GM23338 (cell line): ENCODE measurements around the gene MEI1. TPM values are rescaled to one million over a fixed set of nuclear protein-coding genes. Genes with fewer than 3 reads are reported as not detected.

Source experiments
- ATAC-seq: fragments of 200-7000 bp; cut with Tn5 transposase; 3 replicates; pipeline ENCODE4 v1.9.1; 2020
- DNase-seq: peaks from one replicate; pipeline ENCODE4 v3.0.0-alpha.2; 2015; ENCODE audit warnings: low spot score
- H2AFZ ChIP-seq: fragments of 200-600 bp; sonication (generic); 2 replicates; pipeline ENCODE4 v1.8.0; 2016; ENCODE audit warnings: antibody characterized with exemption, mild to moderate bottlenecking, moderate library complexity
- H3F3A ChIP-seq: fragments of 200-600 bp; sonication (generic); replicated peaks from 2 replicates; pipeline ENCODE4 v1.8.0; 2017; ENCODE audit warnings: antibody characterized with exemption, mixed run types, low read depth
- H3K27ac ChIP-seq: fragments of 200-600 bp; sonication (generic); 2 replicates; pipeline ENCODE4 v1.6.1; 2016; ENCODE audit warnings: low read depth
- H3K27me3 ChIP-seq: fragments of 200-600 bp; sonication (generic); 2 replicates; pipeline ENCODE4 v1.8.0; 2016; ENCODE audit warnings: mild to moderate bottlenecking, mixed run types, moderate library complexity; ENCODE audit not compliant: insufficient read depth
- H3K36me3 ChIP-seq: fragments of 200-600 bp; sonication (generic); 2 replicates; pipeline ENCODE4 v1.8.0; 2016; ENCODE audit warnings: mild to moderate bottlenecking; ENCODE audit not compliant: insufficient read depth
- H3K4me1 ChIP-seq: fragments of 200-600 bp; sonication (generic); 2 replicates; pipeline ENCODE4 v1.8.0; 2016; ENCODE audit warnings: mild to moderate bottlenecking, moderate library complexity; ENCODE audit not compliant: insufficient read depth
- H3K4me2 ChIP-seq: fragments of 200-600 bp; sonication (generic); 2 replicates; pipeline ENCODE4 v1.7.1; 2017; ENCODE audit warnings: mixed run types
- H3K4me3 ChIP-seq: fragments of 200-600 bp; sonication (generic); 2 replicates; pipeline ENCODE4 v1.6.1; 2016; ENCODE audit warnings: mixed run types
- H3K79me2 ChIP-seq: fragments of 200-600 bp; sonication (generic); replicated peaks from 2 replicates; pipeline ENCODE4 v1.8.0; 2017; ENCODE audit warnings: mild to moderate bottlenecking; ENCODE audit not compliant: insufficient read depth
- H3K9me2 ChIP-seq: fragments of 200-600 bp; sonication (generic); 2 replicates; pipeline ENCODE4 v1.8.0; 2017; ENCODE audit not compliant: insufficient read depth
- H4K20me1 ChIP-seq: fragments of 200-600 bp; sonication (generic); replicated peaks from 2 replicates; pipeline ENCODE4 v1.8.0; 2017; ENCODE audit warnings: mild to moderate bottlenecking; ENCODE audit not compliant: insufficient read depth
- H3K27ac Mint-ChIP-seq: 2 replicates; pipeline ENCODE4 v1.8.0; 2020; ENCODE audit warnings: inconsistent platforms, mild to moderate bottlenecking, moderate library complexity, mixed read lengths
- H3K27me3 Mint-ChIP-seq: 3 replicates; pipeline ENCODE4 v1.8.0; 2022; ENCODE audit warnings: low read depth, mild to moderate bottlenecking, moderate library complexity, mixed read lengths, inconsistent platforms; ENCODE audit not compliant: insufficient read depth, poor library complexity
- H3K36me3 Mint-ChIP-seq: 3 replicates; pipeline ENCODE4 v1.8.0; 2021; ENCODE audit warnings: low read depth, mild to moderate bottlenecking, inconsistent platforms, moderate library complexity, mixed read lengths
- H3K4me1 Mint-ChIP-seq: 3 replicates; pipeline ENCODE4 v1.8.0; 2020; ENCODE audit warnings: mild to moderate bottlenecking, inconsistent platforms, mixed read lengths
- H3K4me3 Mint-ChIP-seq: 3 replicates; pipeline ENCODE4 v1.8.0; 2021; ENCODE audit warnings: moderate library complexity, mild to moderate bottlenecking, inconsistent platforms, mixed read lengths
- H3K9me3 Mint-ChIP-seq: 3 replicates; pipeline ENCODE4 v1.8.0; 2020; ENCODE audit warnings: moderate library complexity, mild to moderate bottlenecking, inconsistent platforms, mixed read lengths
- CTCF ChIP-seq, 2 experiments: fragments of 200-600 bp in 1 of 2; sonication (generic) in 1 of 2; conservative IDR thresholded peaks; 2 replicates each; pipeline versions ENCODE4 v1.5.1 to v1.6.1; 2016 to 2017; ENCODE audit warnings: antibody characterized with exemption in 2 of 2, low read depth in 2 of 2, mild to moderate bottlenecking in 2 of 2, moderate library complexity in 1 of 2
- EZH2 ChIP-seq: fragments of 200-600 bp; sonication (generic); IDR thresholded peaks from one replicate; pipeline ENCODE4 v1.8.0; 2017; ENCODE audit warnings: antibody characterized with exemption, mild to moderate bottlenecking, low read depth; ENCODE audit not compliant: unreplicated experiment
- STAT1 ChIP-seq: IDR thresholded peaks from one replicate; pipeline ENCODE4 v1.6.1; 2016; ENCODE audit warnings: antibody characterized with exemption; ENCODE audit not compliant: unreplicated experiment
- ZNF114 ChIP-seq: fragments of 250-450 bp; sonication (Bioruptor Pico); IDR thresholded peaks from 2 replicates; pipeline ENCODE4 v1.5.0; 2020; ENCODE audit warnings: mild to moderate bottlenecking, moderate library complexity
- ZNF331 ChIP-seq: fragments of 250-450 bp; sonication (Bioruptor Pico); IDR thresholded peaks from 2 replicates; pipeline ENCODE4 v1.5.0; 2020; ENCODE audit warnings: low read depth, mild to moderate bottlenecking, moderate library complexity
- ZNF462 ChIP-seq: fragments of 250-450 bp; sonication (Bioruptor Pico); IDR thresholded peaks from 2 replicates; pipeline ENCODE4 v1.5.0; 2020; ENCODE audit warnings: mild to moderate bottlenecking, moderate library complexity
- polyA plus RNA-seq: library from polyadenylated mRNA; unstranded; fragments of >200 nt; fragmentation: Nextera tagmentation; extraction: Ambion mirVana; gene quantifications from 2 replicates; pipeline ENCODE4 v1.2.1, GENCODE V29; 2016
- total RNA-seq: library from RNA; depleted of rRNA; stranded (reverse); fragments of >200 nt; shearing (Covaris generic); gene quantifications from 2 replicates; pipeline ENCODE4 v1.2.3, GENCODE V29; 2014

The MEI1 gene
- total and polyA plus RNA-seq, 2 experiments from 2014 or later = 0.28 to 0.87 TPM

- TF ChIP-seq ZNF462 (CRISPR knock-in tag) (no peak), STAT1 (no peak), CTCF (conservative IDR thresholded peaks at IDR 0.05; ENCODE audit: low read depth in 2 of 2) (no peak), ZNF114 (CRISPR knock-in tag) (no peak), EZH2 (no peak)
Measured at GRCh38 chr22:41826021-41826420, 126.7 kb downstream of the MEI1 start (continued).

- no peak overlapping the region for H3K4me2 ChIP-seq
- Mint-ChIP-seq H3K27ac (0 out of 2 replicates have a peak overlapping the region, but pooled peaks have one; percentile 38), H3K4me1 (peaks cover 34% of the 10 kb centered on the region)
- TF ChIP-seq ZNF114 (CRISPR knock-in tag) (no peak), ZNF331 (CRISPR knock-in tag) (no peak)
Measured at GRCh38 chr22:41826430-41827383, 127.4 kb downstream of the MEI1 start.

More at GRCh38 chr22:41826430-41827383, 127.4 kb downstream of the MEI1 start:
- Histone ChIP-seq H3K4me1 (peaks cover 18% of the 10 kb centered on the region), H3F3A (peaks cover 5% of the 10 kb centered on the region; the same call in 1 of the 2 replicates), H2AFZ (no peak overlapping the region), H3K27ac (no peak overlapping the region), H3K27me3 (no peaks in the 10 kb centered on the region), H3K79me2 (no peaks in the 10 kb centered on the region; the same call in 1 of the 2 replicates), H3K9me2 (no peaks in the 10 kb centered on the region), H3K4me3 (no peak overlapping the region), H4K20me1 (peaks cover 7% of the 10 kb centered on the region; the same call in 1 of the 2 replicates), H3K36me3 (no peaks in the 10 kb centered on the region)
- DNase-seq (no peak), ATAC-seq (no peak)
- Mint-ChIP-seq H3K36me3 (peaks cover 12% of the 10 kb centered on the region), H3K4me3 (no peak overlapping the region), H3K27me3 (peaks cover 17% of the 10 kb centered on the region), H3K9me3 (no peaks in the 10 kb centered on the region)
